Body of pancreas (tissue), 4 donors: Measurements from ENCODE around the gene ARHGAP9. TPM values are rescaled to one million over a fixed set of nuclear protein-coding genes. Genes with fewer than 3 reads are reported as not detected.
"Not testable (repeated sequence)": the region's sequence is repeated elsewhere in the genome, so short reads cannot be mapped to it uniquely, and the experiment has no call there.

Experiments used
- ATAC-seq: fragments of 150-250 bp; one replicate; pipeline ENCODE4 v1.9.1; 2016
- DNase-seq, 4 donors: peaks; one replicate each; pipeline ENCODE4 v3.0.0-alpha.2; 2019
- H3K27ac ChIP-seq, 4 donors: fragments of 200-600 bp; sonication (generic); 1 replicate in 3 of 4; 2 replicates in 1 of 4; pipeline versions ENCODE4 v1.5.1 to v1.6.1; 2016 to 2019; ENCODE audit warnings: mild to moderate bottlenecking in 1 of 4, mixed read lengths in 1 of 4, moderate library complexity in 1 of 4
- H3K27me3 ChIP-seq, 2 donors: fragments of 200-600 bp; sonication (generic); one replicate each; pipeline ENCODE4 v1.6.0; 2016; ENCODE audit warnings: mild to moderate bottlenecking in 1 of 2
- H3K36me3 ChIP-seq, 2 donors: fragments of 200-600 bp; sonication (generic); replicated peaks in 1 of 2; 2 replicates each; pipeline ENCODE4 v1.5.1; 2016; ENCODE audit warnings: low read depth in 2 of 2; ENCODE audit not compliant: insufficient read depth in 1 of 2
- H3K4me1 ChIP-seq: fragments of 200-600 bp; sonication (generic); one replicate; pipeline ENCODE4 v1.6.0; 2016
- H3K4me3 ChIP-seq, 2 donors: fragments of 200-600 bp; sonication (generic); 1 replicate in 1 of 2; 2 replicates in 1 of 2; pipeline ENCODE4 v1.5.1; 2016 to 2019
- H3K9me3 ChIP-seq, 3 donors: fragments of 200-600 bp; sonication (generic); 1 replicate in 2 of 3; 2 replicates in 1 of 3; pipeline ENCODE4 v1.5.1; 2016
- POLR2A ChIP-seq, 3 donors: fragments of 450-650 bp; IDR thresholded peaks; one replicate each; pipeline ENCODE4 v1.6.1; 2016; ENCODE audit warnings: antibody characterized with exemption in 3 of 3, mild to moderate bottlenecking in 2 of 3
- WGBS, 2 donors: methylation state at CpG; one replicate each; pipeline ENCODE4 v1.1.5; 2017; 5-methylcytosine and 5-hydroxymethylcytosine counted together
- intact Hi-C: fragments of 100-400 bp; cut with DNase I; formaldehyde crosslinking; loops from one replicate; pipeline ENCODE4 v1.15.1; 2023
- total RNA-seq, 2 donors: library from RNA; depleted of rRNA; stranded (reverse); fragments of >200 nt; gene quantifications; one replicate each; pipeline ENCODE4 v1.1.0, GENCODE V29; 2016
- TF ChIP-seq, protein P1 (sequence below), 7 experiments: fragments of 450-650 bp in 4 of 7; fragments of 200-600 bp in 3 of 7; sonication (generic) in 3 of 7; IDR thresholded peaks; one replicate each; pipeline ENCODE4 v1.5.1; 2016 to 2019; ENCODE audit warnings: antibody characterized with exemption in 7 of 7

Gene ARHGAP9
- total RNA-seq, 2 donors from 2014 or later, result 18.9 TPM; not detected in 1

DNA sequence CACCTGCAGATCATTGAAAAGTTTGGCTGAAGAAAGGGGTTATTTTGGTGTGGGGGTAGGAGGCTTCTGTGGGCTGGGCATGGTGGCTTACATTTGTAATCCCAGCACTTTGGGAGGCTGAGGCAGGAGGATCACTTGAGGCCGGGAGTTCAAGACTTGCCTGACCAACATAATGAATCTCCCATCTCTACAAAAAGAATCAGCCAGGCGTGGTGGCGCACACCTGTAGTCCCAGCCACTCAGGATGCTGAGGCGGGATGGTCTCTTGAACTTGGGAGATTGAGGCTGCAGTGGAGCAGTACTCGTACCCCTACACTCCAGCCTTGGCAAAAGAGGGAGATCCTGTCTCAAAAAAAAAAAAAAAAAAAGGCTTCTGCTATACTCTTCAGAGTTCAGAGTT lies 33.6 kb upstream of the ARHGAP9 start:
- Histone ChIP-seq H3K4me3 (no peak overlapping the region), H3K27me3 (no peaks in the 10 kb centered on the region), H3K27ac (no peak overlapping the region), H3K4me1 (peaks cover 36% of the 10 kb centered on the region), H3K9me3 (no peaks in the 10 kb centered on the region), H3K36me3 (peaks cover 4 to 26% of the 10 kb centered on the region in 2 donors)
- DNase-seq, result no peak
- ATAC-seq, result no peak
- TF ChIP-seq POLR2A (IDR thresholded peaks at IDR 0.05), result no peak
- 95 to 99% methylated on average over 5 of the region's 5 CpGs for WGBS, 2 donors
- intact Hi-C loops, result no loop called here

DNA sequence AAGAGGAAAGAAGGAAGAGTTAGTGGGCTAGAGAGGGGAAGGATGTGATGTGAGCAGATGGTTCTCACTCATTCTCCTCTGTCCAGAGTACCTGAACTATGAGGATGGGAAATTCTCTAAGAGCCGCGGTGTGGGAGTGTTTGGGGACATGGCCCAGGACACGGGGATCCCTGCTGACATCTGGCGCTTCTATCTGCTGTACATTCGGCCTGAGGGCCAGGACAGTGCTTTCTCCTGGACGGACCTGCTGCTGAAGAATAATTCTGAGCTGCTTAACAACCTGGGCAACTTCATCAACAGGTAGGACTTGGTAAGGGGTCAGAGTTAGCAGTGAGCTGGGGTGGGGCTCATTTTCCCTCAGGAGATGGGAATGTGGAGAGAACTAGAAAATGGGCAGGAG lies 33.0 kb upstream of the ARHGAP9 start:
- H3K4me3 ChIP-seq, result no peak overlapping the region
- WGBS, 2 donors, result 78 to 81% methylated on average over 6 of the region's 6 CpGs
- no peak for TF ChIP-seq POLR2A (IDR thresholded peaks at IDR 0.05)
- TF ChIP-seq, protein P1, sequence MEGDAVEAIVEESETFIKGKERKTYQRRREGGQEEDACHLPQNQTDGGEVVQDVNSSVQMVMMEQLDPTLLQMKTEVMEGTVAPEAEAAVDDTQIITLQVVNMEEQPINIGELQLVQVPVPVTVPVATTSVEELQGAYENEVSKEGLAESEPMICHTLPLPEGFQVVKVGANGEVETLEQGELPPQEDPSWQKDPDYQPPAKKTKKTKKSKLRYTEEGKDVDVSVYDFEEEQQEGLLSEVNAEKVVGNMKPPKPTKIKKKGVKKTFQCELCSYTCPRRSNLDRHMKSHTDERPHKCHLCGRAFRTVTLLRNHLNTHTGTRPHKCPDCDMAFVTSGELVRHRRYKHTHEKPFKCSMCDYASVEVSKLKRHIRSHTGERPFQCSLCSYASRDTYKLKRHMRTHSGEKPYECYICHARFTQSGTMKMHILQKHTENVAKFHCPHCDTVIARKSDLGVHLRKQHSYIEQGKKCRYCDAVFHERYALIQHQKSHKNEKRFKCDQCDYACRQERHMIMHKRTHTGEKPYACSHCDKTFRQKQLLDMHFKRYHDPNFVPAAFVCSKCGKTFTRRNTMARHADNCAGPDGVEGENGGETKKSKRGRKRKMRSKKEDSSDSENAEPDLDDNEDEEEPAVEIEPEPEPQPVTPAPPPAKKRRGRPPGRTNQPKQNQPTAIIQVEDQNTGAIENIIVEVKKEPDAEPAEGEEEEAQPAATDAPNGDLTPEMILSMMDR (IDR thresholded peaks at IDR 0.05), result no peak
- ATAC-seq (no peak), DNase-seq (no peak)
- H3K27me3 ChIP-seq, result no peaks in the 10 kb centered on the region
- H3K36me3 ChIP-seq, result peaks cover 4 to 26% of the 10 kb centered on the region in 2 donors
- intact Hi-C loops, result no loop called here
- H3K27ac ChIP-seq, result no peak overlapping the region
- no peaks in the 10 kb centered on the region for H3K9me3 ChIP-seq
- peaks cover 30% of the 10 kb centered on the region for H3K4me1 ChIP-seq

DNA sequence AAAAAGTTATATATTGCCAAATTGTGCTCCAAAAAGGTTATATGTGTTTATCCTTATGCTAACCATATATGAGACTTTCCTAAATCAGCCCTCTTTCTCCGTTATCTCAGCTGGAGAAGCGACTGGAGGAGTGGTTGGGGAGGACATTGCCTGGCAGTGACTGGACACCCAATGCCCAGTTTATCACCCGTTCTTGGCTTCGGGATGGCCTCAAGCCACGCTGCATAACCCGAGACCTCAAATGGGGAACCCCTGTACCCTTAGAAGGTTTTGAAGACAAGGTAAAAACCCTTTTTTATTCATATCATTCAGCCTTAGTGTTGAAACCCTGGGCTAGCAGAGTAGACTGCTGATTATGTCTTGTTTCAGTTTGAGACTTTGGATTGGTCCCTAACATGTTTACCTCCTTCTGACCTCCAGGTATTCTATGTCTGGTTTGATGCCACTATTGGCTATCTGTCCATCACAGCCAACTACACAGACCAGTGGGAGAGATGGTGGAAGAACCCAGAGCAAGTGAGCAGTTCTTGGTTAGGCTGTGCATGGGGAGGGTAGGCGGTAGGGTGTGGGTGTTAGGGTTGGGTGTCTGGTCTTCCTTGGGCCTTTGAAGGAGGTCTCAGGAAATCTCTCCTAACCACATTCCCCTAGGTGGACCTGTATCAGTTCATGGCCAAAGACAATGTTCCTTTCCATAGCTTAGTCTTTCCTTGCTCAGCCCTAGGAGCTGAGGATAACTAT lies 32.1 kb upstream of the ARHGAP9 start:
- peaks cover 21% of the 10 kb centered on the region for H3K4me1 ChIP-seq
- ATAC-seq, result no peak
- H3K4me3 ChIP-seq, result no peak overlapping the region
- 94 to 98% methylated on average over 7 of the region's 7 CpGs for WGBS, 2 donors
- peaks cover 4 to 22% of the 10 kb centered on the region in 2 donors for H3K36me3 ChIP-seq
- DNase-seq, result no peak
- H3K9me3 ChIP-seq, result no peaks in the 10 kb centered on the region
- peak overlapping the region in 1 of 4 donors; percentile 5 for H3K27ac ChIP-seq
- H3K27me3 ChIP-seq, result no peaks in the 10 kb centered on the region
- intact Hi-C loops, result no loop called here
- TF ChIP-seq, protein P1 (IDR thresholded peaks at IDR 0.05), result no peak
- no peak for TF ChIP-seq POLR2A (IDR thresholded peaks at IDR 0.05)

DNA sequence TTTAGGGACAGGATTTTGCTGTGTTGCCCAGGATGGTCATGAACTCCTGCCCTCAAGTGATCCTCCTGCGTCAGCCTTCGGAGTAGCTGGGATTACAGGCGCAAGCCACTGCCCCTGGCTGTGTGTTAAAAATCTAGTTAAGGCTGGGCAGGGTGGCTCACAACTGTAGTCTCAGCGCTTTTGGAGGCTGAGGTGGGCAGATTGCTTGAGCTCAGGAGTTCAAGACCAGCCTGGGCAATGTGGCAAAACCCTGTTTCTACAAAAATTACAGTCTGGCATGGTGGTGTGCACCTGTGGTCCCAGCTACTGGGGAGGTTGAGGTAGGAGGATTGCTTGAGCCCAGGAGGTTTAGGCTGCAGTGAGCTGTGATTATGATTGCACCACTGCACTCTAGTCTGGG lies 31.5 kb upstream of the ARHGAP9 start:
- H3K27ac ChIP-seq, result no peak overlapping the region
- peaks cover 18% of the 10 kb centered on the region for H3K4me1 ChIP-seq
- no peak overlapping the region for H3K4me3 ChIP-seq
- peaks cover 4 to 19% of the 10 kb centered on the region in 2 donors for H3K36me3 ChIP-seq
- no peaks in the 10 kb centered on the region for H3K27me3 ChIP-seq
- ATAC-seq (no peak), DNase-seq (no peak)
- WGBS, 2 donors, result 98 to 100% methylated on average over 3 to 4 of the region's 4 CpGs
- TF ChIP-seq POLR2A (IDR thresholded peaks at IDR 0.05), result no peak
- TF ChIP-seq, protein P1 (IDR thresholded peaks at IDR 0.05), result no peak
- no peaks in the 10 kb centered on the region for H3K9me3 ChIP-seq
- intact Hi-C loops, result no loop called here

DNA sequence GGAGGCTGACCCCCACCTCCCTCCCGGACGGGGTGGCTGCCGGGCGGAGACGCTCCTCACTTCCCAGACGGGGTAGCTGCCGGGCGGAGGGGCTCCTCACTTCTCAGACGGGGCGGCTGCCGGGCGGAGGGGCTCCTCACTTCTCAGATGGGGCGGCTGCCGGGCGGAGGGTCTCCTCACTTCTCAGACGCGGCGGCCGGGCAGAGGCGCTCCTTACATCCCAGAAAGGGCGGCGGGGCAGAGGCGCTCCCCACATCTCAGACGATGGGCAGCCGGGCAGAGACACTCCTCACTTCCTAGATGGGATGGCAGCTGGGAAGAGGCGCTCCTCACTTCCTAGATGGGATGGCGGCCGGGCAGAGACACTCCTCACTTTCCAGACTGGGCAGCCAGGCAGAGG lies 28.1 kb upstream of the ARHGAP9 start:
- 97 to 100% methylated on average over 1 to 6 of the region's 28 CpGs for WGBS, 2 donors
- not testable (repeated sequence) for ATAC-seq
- H3K36me3 ChIP-seq, result peaks cover 0 to 28% of the 10 kb centered on the region in 2 donors

DNA sequence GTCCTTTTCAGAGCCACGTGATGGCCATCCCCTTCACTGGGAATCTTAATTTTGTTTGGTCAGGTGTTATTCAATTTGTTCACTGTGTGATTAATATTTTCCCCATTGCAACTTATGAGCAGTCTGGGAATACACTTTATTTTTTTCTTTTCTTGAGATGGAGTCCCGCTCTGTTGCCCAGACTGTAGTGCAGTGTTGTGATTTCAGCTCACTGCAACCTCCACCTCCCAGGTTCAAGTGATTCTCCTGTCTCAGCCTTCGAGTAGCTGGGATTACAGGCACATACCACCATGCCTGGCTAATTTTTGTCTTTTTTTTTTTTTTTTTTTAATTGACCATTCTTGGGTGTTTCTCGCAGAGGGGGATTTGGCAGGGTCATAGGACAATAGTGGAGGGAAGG lies 26.9 kb upstream of the ARHGAP9 start:
- ATAC-seq, H3K9me3 ChIP-seq, H3K4me1 ChIP-seq, H3K27me3 ChIP-seq, H3K27ac ChIP-seq, DNase-seq, H3K4me3 ChIP-seq, intact Hi-C loops: not testable (repeated sequence)
- WGBS, 2 donors, result 74 to 86% methylated on average over 4 of the region's 4 CpGs
- H3K36me3 ChIP-seq, result peaks cover 0 to 25% of the 10 kb centered on the region in 2 donors

More for the DNA sequence above, 28.1 kb upstream of the ARHGAP9 start:
- H3K4me1 ChIP-seq, DNase-seq, intact Hi-C loops, H3K9me3 ChIP-seq, H3K27ac ChIP-seq, H3K27me3 ChIP-seq, H3K4me3 ChIP-seq: not testable (repeated sequence)

DNA sequence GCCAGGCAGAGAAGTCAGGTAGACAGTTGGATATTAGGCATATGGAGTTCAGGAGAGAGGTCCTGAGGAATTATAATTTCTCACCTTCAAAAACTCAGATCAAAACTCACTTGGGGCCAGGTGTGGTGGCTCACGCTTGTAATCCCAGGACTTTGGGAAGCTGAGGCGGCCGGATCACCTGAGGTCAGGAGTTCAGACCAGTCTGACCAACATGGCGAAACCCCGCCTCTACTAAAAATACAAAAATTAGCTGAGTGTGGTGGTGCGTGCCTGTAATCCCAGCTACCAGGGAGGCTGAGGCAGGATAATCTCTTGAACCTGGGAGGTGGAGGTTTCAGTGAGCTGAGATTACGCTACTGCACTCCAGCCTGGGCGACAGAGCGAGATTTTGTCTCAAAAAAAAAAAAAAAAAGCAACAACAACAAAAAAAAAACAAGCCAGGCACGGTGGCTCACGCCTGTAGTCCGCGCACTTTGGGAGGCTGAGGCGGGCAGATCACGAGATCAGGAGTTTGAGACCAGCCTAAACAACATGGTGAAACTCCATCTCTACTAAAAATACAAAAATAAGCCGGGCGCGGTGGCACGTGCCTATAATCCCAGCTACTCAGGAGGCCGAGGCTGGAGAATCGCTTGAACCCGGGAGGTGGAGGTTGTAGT lies 22.8 kb upstream of the ARHGAP9 start:
- ATAC-seq, H3K27ac ChIP-seq, intact Hi-C loops, DNase-seq, H3K4me3 ChIP-seq, H3K9me3 ChIP-seq, H3K4me1 ChIP-seq, H3K27me3 ChIP-seq: not testable (repeated sequence)
- WGBS, 2 donors, result 91 to 93% methylated on average over 22 of the region's 22 CpGs
- H3K36me3 ChIP-seq, result peaks cover 0 to 37% of the 10 kb centered on the region in 2 donors
